B cell (primary cell): Measurements from ENCODE around the gene RGS19. TPM values are rescaled to one million over a fixed set of nuclear protein-coding genes. Genes with fewer than 3 reads are reported as not detected.
A peak's percentile ranks its signal among the peaks of the same experiment; 100 is the strongest.
"Not testable (repeated sequence)": the region's sequence is repeated elsewhere in the genome, so short reads cannot be mapped to it uniquely, and the experiment has no call there.

Experiments
- ATAC-seq: fragments of 200-7000 bp; cut with Tn5 transposase; one replicate; pipeline ENCODE4 v1.10.0; 2021; ENCODE audit warnings: low read depth, mild to moderate bottlenecking, moderate number of reproducible peaks, moderate library complexity
- CTCF ChIA-PET: fragments of 350-600 bp; sonication (Branson Sonifier 250); formaldehyde crosslinking; loops from one replicate; lab custom pipeline; 2021; ENCODE audit warnings: antibody characterized with exemption, inconsistent platforms; lab: Charles Lee
- POLR2A ChIA-PET: fragments of 350-600 bp; sonication (Branson Sonifier 250); formaldehyde crosslinking; loops from one replicate; lab custom pipeline; 2021; ENCODE audit warnings: antibody characterized with exemption; lab: Charles Lee
- DNase-seq: peaks from one replicate; pipeline ENCODE4 v3.0.0; 2013
- H2AFZ ChIP-seq: 2 replicates; pipeline ENCODE4 v1.6.1; 2012; ENCODE audit warnings: mild to moderate bottlenecking, low read depth, low read length; ENCODE audit not compliant: insufficient read depth, poor library complexity, severe bottlenecking
- H3K27ac ChIP-seq, 2 donors: 1 replicate in 1 of 2; 2 replicates in 1 of 2; pipeline ENCODE4 v1.5.1; 2012 to 2013; ENCODE audit warnings: low read length in 2 of 2, mild to moderate bottlenecking in 2 of 2, moderate library complexity in 1 of 2
- H3K27me3 ChIP-seq, 4 experiments: fragments of 200-600 bp in 1 of 4; sonication (generic) in 1 of 4; replicated peaks in 1 of 4; 1 replicate in 2 of 4; 2 replicates in 2 of 4; pipeline versions ENCODE4 v1.6.1 to v1.7.0; 2013 to 2016; ENCODE audit warnings: low read length in 3 of 4, mild to moderate bottlenecking in 2 of 4, mixed read lengths in 1 of 4, moderate library complexity in 1 of 4; ENCODE audit not compliant: insufficient read depth in 4 of 4, control insufficient read depth in 3 of 4; ENCODE audit errors: control extremely low read depth in 1 of 4
- H3K36me3 ChIP-seq, 2 experiments: replicated peaks in 1 of 2; 1 replicate in 1 of 2; 2 replicates in 1 of 2; pipeline versions ENCODE4 v1.6.1 to v1.7.1; 2013; ENCODE audit warnings: low read length in 1 of 2; ENCODE audit not compliant: insufficient read depth in 2 of 2, control insufficient read depth in 1 of 2; ENCODE audit errors: control extremely low read depth in 1 of 2, extremely low read depth in 1 of 2
- H3K4me1 ChIP-seq, 2 donors: fragments of 200-600 bp in 1 of 2; sonication (generic) in 1 of 2; 1 replicate in 1 of 2; 2 replicates in 1 of 2; pipeline versions ENCODE4 v1.5.1 to v1.6.1; 2013 to 2017; ENCODE audit warnings: low read length in 2 of 2; ENCODE audit not compliant: control insufficient read depth in 2 of 2, insufficient read depth in 2 of 2
- H3K4me2 ChIP-seq: replicated peaks from 2 replicates; pipeline ENCODE3; 2012; ENCODE audit warnings: mild to moderate bottlenecking, low read depth, low read length; ENCODE audit not compliant: poor library complexity, severe bottlenecking
- H3K4me3 ChIP-seq, 5 experiments: fragments of 200-600 bp in 1 of 5; sonication (generic) in 1 of 5; 1 replicate in 3 of 5; 2 replicates in 2 of 5; pipeline versions ENCODE4 v1.5.1 to v1.7.0; 2011 to 2016; ENCODE audit warnings: low read length in 4 of 5, mild to moderate bottlenecking in 4 of 5, low read depth in 2 of 5, control low read depth in 1 of 5, moderate library complexity in 1 of 5; ENCODE audit not compliant: insufficient read depth in 1 of 5; ENCODE audit errors: control extremely low read depth in 1 of 5, extremely low read depth in 1 of 5
- H3K79me2 ChIP-seq: fragments of 200-600 bp; sonication (generic); one replicate; pipeline ENCODE4 v1.6.0; 2016; ENCODE audit warnings: low read length; ENCODE audit not compliant: control insufficient read depth, insufficient read depth
- H3K9ac ChIP-seq: fragments of 200-600 bp; sonication (generic); 2 replicates; pipeline ENCODE4 v1.6.1; 2017; ENCODE audit warnings: mild to moderate bottlenecking, low read length, moderate library complexity
- H3K9me3 ChIP-seq, 3 donors: one replicate each; pipeline versions ENCODE4 v1.6.1 to v1.7.1; 2013; ENCODE audit warnings: low read length in 2 of 3; ENCODE audit not compliant: control insufficient read depth in 2 of 3, insufficient read depth in 1 of 3; ENCODE audit errors: control extremely low read depth in 1 of 3
- H4K20me1 ChIP-seq: 2 replicates; pipeline ENCODE4 v1.6.0; 2012; ENCODE audit warnings: mild to moderate bottlenecking, low read length; ENCODE audit not compliant: insufficient read depth, control insufficient read depth, poor library complexity, severe bottlenecking
- H3K27ac Mint-ChIP-seq: one replicate; pipeline ENCODE4 v1.8.0; 2021; ENCODE audit warnings: mixed read lengths
- H3K27me3 Mint-ChIP-seq: one replicate; pipeline ENCODE4 v1.8.0; 2021; ENCODE audit warnings: mixed read lengths
- H3K4me1 Mint-ChIP-seq: one replicate; pipeline ENCODE4 v1.8.0; 2021; ENCODE audit warnings: mixed read lengths
- H3K4me3 Mint-ChIP-seq: one replicate; pipeline ENCODE4 v1.8.0; 2021; ENCODE audit warnings: mixed read lengths
- H3K9me3 Mint-ChIP-seq: one replicate; pipeline ENCODE4 v1.8.0; 2022; ENCODE audit warnings: mixed read lengths; ENCODE audit not compliant: insufficient read depth
- CTCF ChIP-seq: fragments of 200-600 bp; IDR thresholded peaks from one replicate; pipeline ENCODE4 v1.8.0; 2022; ENCODE audit warnings: antibody characterized with exemption, mild to moderate bottlenecking
- EZH2 ChIP-seq: IDR thresholded peaks from 2 replicates; pipeline ENCODE4 v1.6.1; 2012; ENCODE audit warnings: borderline replicate concordance, low read depth, mild to moderate bottlenecking, moderate library complexity, low read length; ENCODE audit not compliant: insufficient read depth, poor library complexity, severe bottlenecking
- WGBS: methylation state at CpG from one replicate; pipeline ENCODE4 v1.1.5; 2013; ENCODE audit warnings: missing lambda C conversion rate; ENCODE audit not compliant: insufficient coverage; 5-methylcytosine and 5-hydroxymethylcytosine counted together
- intact Hi-C: fragments of 100-400 bp; cut with micrococcal nuclease; formaldehyde crosslinking; loops from one replicate; pipeline ENCODE4 v1.10.0; 2022
- polyA minus RNA-seq: library from RNA; depleted of rRNA, polyadenylated mRNA; stranded (reverse); fragments of >200 nt; gene quantifications from 2 replicates; pipeline ENCODE4 v1.2.3, GENCODE V29; 2012
- polyA plus RNA-seq: library from polyadenylated mRNA; depleted of rRNA; stranded (reverse); fragments of >200 nt; gene quantifications from 2 replicates; pipeline ENCODE4 v1.2.3, GENCODE V29; 2012
- total RNA-seq, 2 donors: library from RNA; stranded (reverse); fragments of 120-200 nt in 1 of 2; gene quantifications; 1 replicate in 1 of 2; 2 replicates in 1 of 2; pipeline versions ENCODE4 v1.2.3 to v1.2.4, GENCODE V29; 2013 to 2022

The RGS19 gene
- total RNA-seq (69.4 TPM in 2 replicates), polyA plus RNA-seq (160 and 203 TPM in 2 replicates), polyA minus RNA-seq (136 and 171 TPM in 2 replicates)
- 81.0 TPM for total RNA-seq (2013)

GRCh38 chr20:64079273-64080012 lies at the start of gene RGS19:
TSS of gene RGS19 (minus strand) at chr20:64079518. CDS start at chr20:64076886, 2,632 bp downstream.
- peak; percentile 95 for DNase-seq
- CTCF ChIA-PET: interaction anchor here (0.6 to 11.8 kb wide), 12 partner anchors 10 to 100 kb away, joined by 3 to 220 read pairs (median 4); partner anchors contain the start of genes NPBWR2 and SAMD10
- intact Hi-C loops: loop anchor here (1.0 to 5.0 kb wide), 5 partner anchors 16 to 178 kb away; partner anchors contain the start of genes PCMTD2, PRPF6, TCEA2 and UCKL1
- Histone ChIP-seq H4K20me1 (peaks cover 52% of the 10 kb centered on the region), H3K36me3 (peaks cover 0 to 19% of the 10 kb centered on the region in 2 experiments), H3K27ac (peak within 1 kb of the TSS; percentile 77 to 94), H3K27me3 (peaks cover 0 to 3% (median under 1%) of the 10 kb centered on the region in 4 experiments), H3K79me2 (peaks cover 20% of the 10 kb centered on the region), H3K4me3 (peak within 1 kb of the TSS; percentile 80 to 98 (median 96)), H3K9ac (peak within 1 kb of the TSS; percentile 85), H3K9me3 (no peaks in the 10 kb centered on the region), H2AFZ (peak within 1 kb of the TSS; percentile 65), H3K4me1 (peaks cover 46 to 75% of the 10 kb centered on the region in 2 donors), H3K4me2 (peak within 1 kb of the TSS; percentile 96)
- POLR2A ChIA-PET: interaction anchor here (0.6 to 5.5 kb wide), 10 partner anchors 10 to 332 kb away, joined by 3 to 55 read pairs (median 6); partner anchors contain the start of genes SAMD10 and TCEA2
- TF ChIP-seq CTCF (no peak), EZH2 (no peak)
- under 1% methylated on average over 68 of the region's 73 CpGs for WGBS
- peak within 1 kb of the TSS; percentile 93 for H3K27ac Mint-ChIP-seq
- ATAC-seq: peak; percentile 46
- no peaks in the 10 kb centered on the region for H3K9me3 Mint-ChIP-seq
- no peaks in the 10 kb centered on the region for H3K27me3 Mint-ChIP-seq
- H3K4me3 Mint-ChIP-seq: peak within 1 kb of the TSS; percentile 87
- peaks cover 57% of the 10 kb centered on the region for H3K4me1 Mint-ChIP-seq

GRCh38 chr20:64123517-64123916 lies 44.2 kb upstream of the RGS19 start:
- 87% methylated on average over 11 of the region's 11 CpGs for WGBS
- H4K20me1 ChIP-seq, CTCF ChIA-PET, H3K36me3 ChIP-seq, H3K27ac Mint-ChIP-seq, H3K4me3 ChIP-seq, H3K9me3 Mint-ChIP-seq, DNase-seq, H3K9ac ChIP-seq, H3K4me1 Mint-ChIP-seq, H3K4me2 ChIP-seq, H3K9me3 ChIP-seq, H3K27ac ChIP-seq, H3K27me3 ChIP-seq, H2AFZ ChIP-seq, H3K27me3 Mint-ChIP-seq, ATAC-seq, H3K79me2 ChIP-seq, H3K4me3 Mint-ChIP-seq, POLR2A ChIA-PET: not testable (repeated sequence)
- H3K4me1 ChIP-seq: peaks cover 4 to 11% of the 10 kb centered on the region in 2 donors
- intact Hi-C loops: loop anchor here (5.0 kb wide), 1 partner anchor 336 kb away; no protein-coding TSS in a partner anchor

GRCh38 chr20:64122927-64123326 lies 43.6 kb upstream of the RGS19 start:
- POLR2A ChIA-PET, H3K9ac ChIP-seq, H3K4me1 Mint-ChIP-seq, H3K79me2 ChIP-seq, H3K9me3 ChIP-seq, H3K9me3 Mint-ChIP-seq, H3K27me3 ChIP-seq, H4K20me1 ChIP-seq, H3K4me2 ChIP-seq, H3K27ac ChIP-seq, H3K36me3 ChIP-seq, H3K4me3 Mint-ChIP-seq, H3K27me3 Mint-ChIP-seq, H3K4me3 ChIP-seq, DNase-seq, H3K27ac Mint-ChIP-seq, ATAC-seq, H2AFZ ChIP-seq: not testable (repeated sequence)
- peaks cover 4 to 11% of the 10 kb centered on the region in 2 donors for H3K4me1 ChIP-seq
- CTCF ChIA-PET: interaction anchor here (5.4 to 9.2 kb wide), 2 partner anchors 41 to 84 kb away, joined by 108 to 220 read pairs; partner anchors contain the start of genes LKAAEAR1, OPRL1 and RGS19
- WGBS: 88% methylated on average over 10 of the region's 11 CpGs
- intact Hi-C loops: loop anchor here (5.0 kb wide), 1 partner anchor 336 kb away; no protein-coding TSS in a partner anchor
